Mucosa of gallbladder (tissue), 1 donor: Measurements from ENCODE around the gene PSMA6. TPM values are rescaled to one million over a fixed set of nuclear protein-coding genes. Genes with fewer than 3 reads are reported as not detected.
A peak's percentile ranks its signal among the peaks of the same experiment; 100 is the strongest.
"Not testable (repeated sequence)": the region's sequence is repeated elsewhere in the genome, so short reads cannot be mapped to it uniquely, and the experiment has no call there.

Experiments
- DNase-seq: peaks from one replicate; pipeline ENCODE4 v3.0.0-alpha.2; 2020; ENCODE audit warnings: low spot score
- total RNA-seq: library from RNA; stranded (reverse); gene quantifications from one replicate; pipeline ENCODE4 v1.2.1, GENCODE V29; 2021
- donor health status: DM: no; HTN: no; CAD: no.

The PSMA6 gene
- total RNA-seq, 1 donor from 2014 or later, result 93.8 TPM

- no peak for DNase-seq
Measured at GRCh38 chr14:35320472-35320871, 28.3 kb downstream of the PSMA6 start.

DNA sequence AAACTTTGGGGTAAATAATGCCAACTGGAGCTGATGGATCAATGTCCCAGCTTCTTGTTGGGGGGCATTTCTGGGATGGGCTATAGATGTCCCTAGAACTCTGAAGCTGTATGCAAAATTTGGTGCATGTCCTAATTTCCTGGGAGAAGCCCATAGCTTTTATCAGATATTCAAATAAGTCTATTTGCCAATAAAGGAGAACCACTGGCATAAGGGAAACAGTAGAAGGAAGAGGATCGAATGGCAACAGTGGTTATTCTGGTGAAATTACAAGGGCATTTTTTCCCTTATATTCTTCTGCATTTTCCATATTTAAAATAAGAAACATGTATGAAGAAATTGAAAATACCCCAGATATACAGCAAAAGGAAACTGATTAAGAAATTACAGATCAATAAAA lies 34.2 kb downstream of the PSMA6 start:
- no peak for DNase-seq

- DNase-seq, result peak; percentile 78
Measured at GRCh38 chr14:35331605-35332516, 39.7 kb downstream of the PSMA6 start.

DNA sequence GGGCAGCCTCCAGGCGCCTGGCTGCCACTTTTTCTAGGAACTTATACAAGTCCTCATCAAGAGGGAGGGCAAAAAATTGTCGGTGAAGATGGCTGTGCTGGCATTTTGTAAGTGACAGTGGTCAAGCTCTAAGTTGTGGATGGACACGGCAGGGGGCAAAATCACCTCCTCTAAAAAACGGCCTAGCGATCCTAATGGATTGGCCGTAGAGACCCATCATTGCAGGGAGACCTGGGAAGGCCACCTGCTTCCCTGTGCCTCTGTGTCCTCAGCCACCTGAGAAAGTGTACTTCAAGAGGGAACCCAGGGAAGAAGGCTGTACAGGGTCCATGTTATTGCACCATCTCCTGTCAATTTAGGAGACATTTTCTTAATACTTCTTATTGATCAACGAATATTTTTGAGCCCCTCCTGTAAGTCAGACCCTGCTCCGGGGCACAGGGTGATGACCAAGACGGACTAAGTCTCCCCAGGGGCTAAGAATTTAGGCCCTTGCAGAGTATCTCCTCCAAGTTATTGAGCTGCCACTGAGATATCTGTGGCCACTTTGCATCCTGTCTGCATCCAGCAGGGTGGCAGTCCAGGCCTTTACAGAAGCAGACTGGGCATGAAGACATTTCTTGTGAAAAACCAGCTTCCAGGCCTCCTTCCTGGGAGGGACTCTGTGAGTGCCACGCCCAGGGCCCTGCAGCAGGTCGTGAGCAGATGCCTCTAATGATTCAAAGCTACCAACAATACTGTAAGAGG lies 40.5 kb downstream of the PSMA6 start:
- peak; percentile 45 for DNase-seq

- DNase-seq, result no peak
Measured at GRCh38 chr14:35333264-35333730, 41.1 kb downstream of the PSMA6 start.

GRCh38 chr14:35333797-35334743 lies 41.9 kb downstream of the PSMA6 start:
- DNase-seq, result no peak

DNA sequence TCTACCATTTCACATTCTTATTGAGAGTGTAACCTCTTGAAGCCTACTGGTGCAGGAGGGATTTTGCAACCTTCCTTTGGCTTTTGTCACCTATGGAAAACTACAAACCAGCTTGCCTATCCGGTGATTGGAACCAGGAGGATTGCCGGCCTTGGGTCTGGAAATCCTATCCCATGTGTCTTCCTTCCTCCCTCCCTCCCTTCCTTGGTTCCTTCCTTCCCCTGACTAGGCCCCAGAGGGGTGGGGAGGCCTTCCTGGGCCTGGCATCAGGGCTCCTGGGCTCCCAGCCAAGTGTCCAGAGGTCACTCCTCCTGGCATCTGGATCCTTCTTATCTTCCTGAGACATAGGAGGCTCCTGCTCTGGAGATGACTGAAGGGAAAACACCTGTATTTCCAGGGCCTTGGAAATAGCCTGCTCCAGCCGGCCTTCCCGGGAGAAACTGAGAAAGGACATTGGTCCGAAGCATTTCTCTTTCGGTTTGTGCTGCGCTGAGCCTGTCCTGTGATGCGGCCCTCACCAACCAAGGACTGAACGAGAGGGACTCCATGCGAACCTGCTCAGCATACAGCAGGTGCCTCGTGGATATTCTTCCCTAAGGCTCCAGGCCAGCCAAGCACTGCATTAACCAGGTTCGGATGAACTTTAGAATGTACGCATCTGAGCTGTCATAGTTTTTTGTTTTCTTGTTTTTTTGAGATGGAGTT lies 43.4 kb downstream of the PSMA6 start:
- peak; percentile 87 for DNase-seq

- DNase-seq, result not testable (repeated sequence)
Measured at GRCh38 chr14:35336171-35336493, 44.0 kb downstream of the PSMA6 start.

DNA sequence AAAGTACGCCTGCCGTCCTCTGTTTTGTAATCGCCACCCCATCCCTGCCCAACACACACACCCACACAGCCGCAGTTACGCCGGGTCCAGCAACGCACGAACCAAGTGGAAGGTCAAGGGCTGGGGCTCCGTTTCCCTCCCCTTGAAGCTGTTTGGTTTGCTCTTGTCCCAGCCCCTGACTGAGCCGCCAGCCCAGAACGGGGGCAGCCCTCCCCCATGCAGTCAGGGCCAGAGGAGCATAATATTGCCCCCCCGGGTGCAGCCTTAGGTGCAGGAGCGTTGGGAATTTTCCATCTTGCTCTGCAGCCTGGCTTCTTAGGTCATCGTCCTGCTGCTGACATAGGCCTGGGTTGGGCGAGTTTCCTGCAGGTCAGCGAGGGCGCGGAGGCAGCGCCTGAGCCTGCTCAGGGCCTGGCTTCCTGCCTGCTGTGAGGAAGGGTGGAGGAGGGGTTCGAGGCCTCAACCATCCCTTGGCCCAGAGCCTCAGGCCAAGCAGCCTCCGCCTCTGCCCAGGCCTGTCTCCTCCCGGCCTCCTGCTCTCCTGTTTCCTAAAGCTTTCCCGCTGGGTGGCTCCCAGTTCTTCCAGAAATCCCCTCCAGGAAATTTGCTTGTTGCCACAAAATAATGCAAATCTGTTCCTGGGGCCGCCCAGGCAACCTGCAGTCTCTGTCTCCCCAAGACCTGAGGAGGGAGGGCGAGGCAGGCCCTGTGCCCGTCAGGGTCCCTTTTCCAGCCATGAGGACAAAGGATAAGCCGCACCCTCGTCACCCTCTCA lies 44.5 kb downstream of the PSMA6 start:
- DNase-seq, result peak; percentile 91

DNA sequence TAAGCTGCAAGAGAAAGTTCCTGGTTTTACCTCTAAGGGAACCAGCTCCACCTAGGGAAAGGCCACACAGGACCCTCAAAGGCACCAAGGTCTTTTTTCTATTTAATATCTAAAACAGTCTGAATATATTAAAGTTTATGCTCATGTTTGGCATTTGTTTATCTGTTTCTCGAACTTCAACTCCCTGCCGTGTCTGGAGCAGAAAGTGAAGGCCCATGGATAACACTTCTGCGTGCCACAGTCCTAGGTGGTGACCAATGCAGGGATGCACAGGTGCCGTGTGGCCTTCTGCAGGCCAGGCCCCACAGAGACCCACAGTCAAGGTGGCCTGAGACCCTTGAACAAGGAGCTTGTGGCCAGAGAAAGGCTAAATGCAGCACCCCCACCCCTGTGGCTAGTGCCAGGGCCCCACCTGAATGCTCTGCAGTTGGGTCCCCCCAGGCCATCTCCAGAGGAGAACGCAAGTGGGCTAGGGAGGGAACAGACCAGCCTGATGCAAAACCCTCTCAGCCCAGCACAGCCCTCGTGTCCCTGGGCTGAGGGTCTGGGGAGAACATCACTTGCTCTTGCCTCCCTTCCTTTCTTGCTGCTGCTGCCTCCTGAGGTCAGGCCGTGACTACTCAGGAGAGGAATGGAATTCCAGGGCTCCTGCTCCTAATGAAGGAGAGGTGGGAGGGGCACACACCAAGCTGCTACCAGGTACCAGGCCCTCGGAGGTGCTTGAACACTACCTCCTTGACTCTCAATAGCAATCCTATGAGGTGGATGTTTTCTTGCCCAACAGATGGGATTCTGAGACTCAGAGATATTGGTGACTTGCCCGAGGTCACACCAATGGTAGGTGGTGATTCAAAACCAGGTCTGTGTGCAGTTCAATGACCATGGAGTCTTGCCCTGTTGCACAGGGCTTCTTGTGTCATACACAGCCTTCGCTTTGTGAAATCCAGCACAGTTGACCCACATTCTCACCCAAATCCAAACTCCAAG lies 45.4 kb downstream of the PSMA6 start:
- DNase-seq, result no peak

DNA sequence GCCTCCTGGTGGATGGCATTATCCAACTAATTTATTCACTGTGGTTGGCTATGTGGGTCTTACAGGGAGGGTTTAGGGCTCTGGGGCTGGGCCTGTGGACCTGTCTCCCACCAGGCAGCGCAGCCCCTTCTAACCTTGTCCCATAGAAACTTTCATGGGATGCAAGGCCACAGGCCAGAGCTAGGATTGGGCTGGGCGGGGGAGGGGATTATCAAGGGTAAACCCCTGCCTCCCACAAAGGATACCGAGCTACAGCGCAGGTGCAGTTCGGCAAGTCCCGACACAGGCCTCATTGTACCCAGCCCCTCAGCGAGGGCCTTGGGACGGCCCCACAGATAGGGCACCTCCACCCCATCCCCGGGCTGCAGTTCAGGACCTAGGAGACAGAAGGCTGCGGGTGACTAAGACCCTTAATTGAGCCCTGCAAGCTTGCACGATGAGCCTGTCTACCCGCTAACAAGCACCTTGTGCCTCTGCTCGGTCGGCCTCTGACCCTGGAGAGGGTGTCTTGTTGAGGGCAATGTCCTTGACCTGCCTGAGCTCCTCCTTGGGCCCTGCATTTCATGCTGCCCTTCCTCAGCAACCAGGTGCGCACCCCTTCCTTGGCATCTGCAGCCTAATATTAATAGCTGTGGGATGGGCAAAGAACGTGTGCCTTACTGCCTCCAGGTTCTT lies 46.7 kb downstream of the PSMA6 start:
- no peak for DNase-seq

- no peak for DNase-seq
Measured at GRCh38 chr14:35339761-35340406, 47.7 kb downstream of the PSMA6 start.

- DNase-seq, result no peak
Measured at GRCh38 chr14:35340616-35341453, 48.7 kb downstream of the PSMA6 start.

DNA sequence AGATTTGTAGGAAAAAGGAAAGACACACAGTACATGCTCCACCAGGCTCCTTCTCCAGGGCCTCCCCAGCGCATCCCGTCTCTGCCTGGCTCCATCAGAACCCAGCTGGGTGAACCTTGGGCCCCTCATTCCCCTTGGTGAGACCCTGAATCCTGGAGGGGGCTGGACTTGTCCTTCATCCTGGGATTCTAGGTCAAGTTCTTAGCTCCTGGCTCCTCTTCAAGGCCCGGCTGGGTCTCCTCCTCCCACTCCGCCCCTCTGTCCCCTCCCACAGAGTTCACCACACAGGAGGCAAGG lies 49.2 kb downstream of the PSMA6 start:
- no peak for DNase-seq

- peak; percentile 95 for DNase-seq
Measured at GRCh38 chr14:35341751-35342488, 49.7 kb downstream of the PSMA6 start.

- DNase-seq, result no peak
Measured at GRCh38 chr14:35342489-35343010, 50.4 kb downstream of the PSMA6 start.
